Measurements from ENCODE around the gene PROZ.
"Not testable (repeated sequence)": the region's sequence is repeated elsewhere in the genome, so short reads cannot be mapped to it uniquely, and the experiment has no call there.

Gene PROZ

DNA sequence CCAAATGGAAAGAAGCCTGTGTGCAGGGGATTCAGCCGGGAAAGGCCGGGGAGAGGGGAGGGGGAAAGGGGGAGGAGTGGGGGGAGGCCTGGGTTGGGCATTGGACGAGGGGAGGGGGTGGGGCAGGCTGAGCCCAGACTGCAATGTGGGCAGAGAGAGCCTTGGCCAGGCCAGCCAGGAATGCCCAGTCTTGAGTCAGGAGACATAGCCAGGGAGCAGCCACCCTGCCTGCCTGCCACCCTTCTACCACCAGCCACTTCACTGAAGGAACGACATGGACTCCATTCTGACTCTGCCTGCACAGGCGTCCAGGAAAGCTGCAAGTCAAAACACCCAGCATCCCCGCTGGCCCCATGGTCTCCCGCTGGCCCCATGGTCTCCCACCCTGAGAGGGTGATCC, 498 bp downstream of the PROZ start:
- DNase-seq, result no peak

DNA sequence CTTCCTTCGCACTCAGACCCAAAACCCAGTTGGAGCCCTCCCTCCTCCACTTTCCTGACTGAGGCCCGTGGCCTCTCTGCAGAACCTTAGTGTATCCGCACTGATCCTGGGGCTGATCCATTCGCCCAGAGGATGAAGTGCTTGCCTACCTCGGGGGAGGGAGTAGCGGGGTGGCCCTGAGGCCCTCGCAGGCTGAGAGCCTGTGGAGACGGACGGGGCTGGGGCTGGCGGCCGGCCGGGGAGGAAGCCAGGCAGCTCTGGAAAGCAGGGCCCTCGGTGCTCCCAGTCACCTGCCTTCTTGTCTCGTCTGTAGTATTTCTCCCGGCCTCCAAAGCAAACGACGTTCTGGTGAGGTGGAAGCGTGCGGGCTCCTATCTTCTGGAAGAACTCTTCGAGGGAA, 1.3 kb downstream of the PROZ start:
- no peak for DNase-seq

DNA sequence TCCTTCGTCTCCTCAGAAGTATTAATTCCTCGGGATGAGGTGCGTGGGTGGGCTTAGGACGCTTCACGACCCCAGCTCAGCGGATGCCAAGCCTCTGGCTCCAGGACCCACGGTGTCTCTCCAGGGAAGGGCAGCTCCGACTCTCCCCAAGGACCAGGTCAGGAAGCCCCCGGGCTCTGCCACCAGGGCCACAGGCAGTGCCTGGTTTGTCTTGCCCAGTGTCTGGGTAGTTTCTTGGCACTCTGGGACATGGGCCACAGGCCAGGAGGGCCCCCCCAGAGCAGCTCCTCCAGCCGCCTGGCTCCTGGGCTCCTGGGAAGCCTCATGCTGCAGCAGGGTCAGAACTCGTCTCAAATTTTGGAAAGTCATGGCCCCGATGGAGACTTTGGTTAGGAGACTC, 2.5 kb downstream of the PROZ start:
- no peak for DNase-seq

DNA sequence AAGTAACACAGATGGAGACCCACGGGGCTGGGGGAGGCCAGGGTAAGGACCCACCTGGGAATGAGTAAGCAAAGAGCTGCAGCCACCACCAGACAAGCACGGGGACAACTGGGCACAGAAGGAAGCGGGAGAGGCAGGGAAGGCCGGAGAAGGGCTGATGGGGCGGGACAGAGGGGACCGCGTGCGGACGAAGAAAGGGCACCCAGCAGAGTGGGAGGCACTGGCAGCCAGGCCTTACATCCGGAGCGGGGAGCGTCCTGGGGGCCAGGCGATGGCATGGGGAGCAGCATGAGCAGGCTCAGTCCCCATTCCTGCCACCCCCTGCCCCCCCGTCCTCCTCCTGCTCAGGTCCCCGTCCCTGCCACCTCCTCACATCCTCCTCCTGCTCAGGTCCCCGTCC, 3.0 kb downstream of the PROZ start:
- DNase-seq, result no peak

DNA sequence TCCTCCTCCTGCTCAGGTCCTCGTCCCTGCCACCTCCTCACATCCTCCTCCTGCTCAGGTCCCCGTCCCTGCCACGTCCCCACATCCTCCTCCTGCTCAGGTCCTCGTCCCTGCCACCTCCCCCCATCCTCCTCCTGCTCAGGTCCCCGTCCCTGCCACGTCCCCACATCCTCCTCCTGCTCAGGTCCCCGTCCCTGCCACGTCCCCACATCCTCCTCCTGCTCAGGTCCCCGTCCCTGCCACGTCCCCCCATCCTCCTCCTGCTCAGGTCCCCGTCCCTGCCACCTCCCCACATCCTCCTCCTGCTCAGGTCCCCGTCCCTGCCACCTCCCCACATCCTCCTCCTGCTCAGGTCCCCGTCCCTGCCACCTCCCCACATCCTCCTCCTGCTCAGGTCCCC, 3.5 kb downstream of the PROZ start:
- not testable (repeated sequence) for DNase-seq

DNA sequence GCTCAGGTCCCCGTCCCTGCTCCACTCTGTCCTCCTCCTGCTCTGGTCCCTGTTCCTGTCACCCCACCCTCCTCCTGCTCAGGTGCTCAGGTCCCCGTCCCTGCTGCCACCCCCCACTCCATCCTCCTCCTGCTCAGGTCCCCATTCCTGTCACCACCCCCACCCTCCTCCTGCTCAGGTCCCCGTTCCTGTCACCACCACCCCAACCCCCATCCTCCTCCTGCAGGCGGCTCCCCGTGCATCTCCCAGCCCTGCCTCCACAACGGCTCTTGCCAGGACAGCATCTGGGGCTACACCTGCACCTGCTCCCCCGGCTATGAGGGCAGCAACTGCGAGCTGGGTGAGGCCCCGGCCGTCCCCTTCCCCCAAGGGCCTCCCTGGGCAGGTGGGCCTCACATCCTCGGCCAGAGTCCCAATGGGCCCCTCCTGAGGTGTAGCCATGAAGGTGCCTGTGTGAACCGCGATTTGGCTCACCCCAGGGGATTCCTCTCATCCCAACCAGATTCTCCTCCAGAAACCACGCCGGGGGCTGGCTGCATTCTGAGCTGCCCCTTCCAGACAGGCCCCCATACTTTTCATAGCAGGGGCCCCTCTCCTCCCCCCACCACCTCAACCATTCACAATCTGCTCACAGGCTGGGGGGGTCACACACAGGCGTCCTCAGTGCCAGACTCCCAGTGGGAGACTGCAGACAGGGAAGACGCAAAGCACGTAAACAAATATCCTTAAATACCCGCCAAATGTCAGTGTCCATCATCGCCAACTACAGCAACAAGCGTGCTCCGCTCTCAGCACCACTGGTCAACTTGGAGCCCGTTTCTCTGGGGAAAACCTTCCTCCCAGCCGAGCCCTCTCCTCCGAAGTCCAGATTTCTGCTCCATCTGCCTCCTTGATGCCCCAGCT, 4.6 kb downstream of the PROZ start:
- DNase-seq, result no peak

DNA sequence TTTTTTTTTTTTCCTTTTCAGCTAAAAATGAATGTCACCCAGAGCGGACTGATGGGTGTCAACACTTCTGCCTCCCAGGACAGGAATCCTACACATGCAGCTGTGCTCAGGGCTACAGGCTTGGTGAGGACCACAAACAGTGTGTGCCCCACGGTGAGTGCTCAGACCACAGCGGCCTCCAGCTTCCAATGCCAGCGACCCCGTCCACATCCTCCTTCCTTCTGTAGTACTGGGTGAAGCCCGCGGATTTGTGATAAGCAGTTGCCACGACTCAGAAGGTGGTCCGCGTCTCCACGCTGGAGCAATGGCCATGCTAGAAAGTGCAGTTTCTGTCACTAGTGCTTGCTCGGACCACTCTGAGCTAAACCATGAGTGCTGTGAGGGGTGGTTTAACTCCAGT, 6.0 kb downstream of the PROZ start:
- DNase-seq, result no peak

DNA sequence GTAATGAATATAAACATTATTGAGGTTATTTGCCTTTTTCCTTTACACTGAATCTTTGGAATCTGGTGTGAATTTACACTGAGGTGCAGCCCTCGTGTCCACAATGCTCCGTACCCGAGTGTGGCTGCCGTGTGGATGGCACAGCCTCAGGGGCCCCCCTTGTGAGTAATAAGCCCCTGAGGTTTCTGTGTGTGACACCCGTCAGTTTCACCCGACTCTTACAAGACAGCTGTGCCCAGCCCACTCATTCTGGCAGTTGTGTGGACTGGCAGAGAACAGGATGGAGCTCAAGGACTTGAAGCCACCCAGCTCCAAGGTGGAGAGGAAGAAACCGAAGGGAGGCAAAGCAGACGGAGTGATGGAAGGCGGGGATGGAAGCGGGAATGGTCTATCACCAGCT, 7.8 kb downstream of the PROZ start:
- DNase-seq, result no peak

DNA sequence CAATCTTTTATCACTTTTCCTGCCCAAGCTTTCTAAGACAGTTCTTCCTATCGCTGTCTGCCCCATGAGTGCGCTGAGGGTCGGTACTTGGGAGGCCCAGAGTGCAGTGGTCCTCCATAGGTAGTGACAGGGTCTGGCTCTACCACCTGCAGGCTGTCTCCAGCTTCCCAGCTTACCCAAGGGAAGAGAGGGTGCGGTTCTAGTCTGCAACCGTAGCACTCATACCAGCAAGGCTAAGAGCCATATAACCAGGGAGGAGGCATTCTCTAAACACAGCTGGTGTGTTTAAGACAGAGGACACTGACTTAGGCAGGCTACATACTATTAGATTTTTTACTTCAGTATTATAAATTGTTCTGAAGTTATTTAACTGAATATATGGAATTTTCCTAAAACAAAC, 8.2 kb downstream of the PROZ start:
- DNase-seq, result no peak

DNA sequence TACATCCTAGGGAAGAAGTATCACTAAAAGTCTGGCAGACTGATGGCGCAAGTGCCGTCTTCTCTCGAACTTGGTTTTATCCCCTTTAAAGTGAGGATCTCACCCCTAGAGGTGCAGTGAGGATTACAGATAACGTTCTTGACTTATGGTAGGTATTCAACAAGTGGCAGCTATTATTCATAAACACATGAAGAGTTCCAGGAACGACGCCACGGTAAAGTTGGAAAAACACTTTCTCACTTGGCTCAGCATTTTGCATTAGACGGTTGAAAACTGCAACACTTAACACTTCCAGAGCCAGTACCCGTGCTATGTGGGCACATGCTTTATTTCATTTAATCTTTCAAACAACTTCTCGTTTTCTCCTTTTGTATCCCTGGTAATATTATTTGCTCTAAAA, 8.7 kb downstream of the PROZ start:
- no peak for DNase-seq

DNA sequence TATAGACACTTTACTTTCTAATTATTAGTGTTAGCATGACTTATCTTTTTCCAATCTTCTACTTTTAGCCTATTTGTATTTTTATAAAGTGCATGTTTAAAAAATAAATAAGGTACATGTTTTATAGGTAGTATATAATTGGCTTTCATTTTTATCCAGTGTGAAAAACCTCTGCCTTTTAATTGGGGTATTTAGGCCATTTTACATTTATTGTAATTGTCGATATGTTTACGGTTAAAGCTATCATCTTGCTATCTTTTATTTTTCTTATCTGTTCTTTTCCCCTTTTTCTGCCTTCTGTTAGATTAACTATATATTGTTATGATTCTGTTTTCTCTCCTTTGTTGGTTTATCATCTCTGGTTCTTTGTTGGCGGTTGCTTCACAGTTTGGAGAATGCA, 9.1 kb downstream of the PROZ start:
- no peak for DNase-seq

DNA sequence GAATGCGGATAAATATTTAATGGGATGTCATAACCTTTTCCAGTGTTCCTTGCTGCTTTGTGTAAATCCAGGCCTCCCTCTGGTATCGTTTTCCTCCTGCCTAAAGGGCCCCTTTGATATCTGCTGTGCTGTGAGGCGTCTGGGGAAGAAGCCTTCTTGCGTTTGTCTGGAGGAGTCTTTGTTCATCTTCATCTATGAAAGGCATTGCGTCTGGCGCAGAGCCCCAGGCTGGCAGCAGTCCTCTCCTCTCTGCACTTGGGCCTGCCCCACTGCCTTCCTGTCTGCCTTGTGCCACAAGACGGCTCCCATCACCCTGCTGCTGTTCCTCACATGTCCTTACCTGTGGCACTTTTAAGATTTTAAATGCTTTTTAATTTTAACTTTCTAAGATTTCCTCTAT, 9.8 kb downstream of the PROZ start:
- no peak for DNase-seq

DNA sequence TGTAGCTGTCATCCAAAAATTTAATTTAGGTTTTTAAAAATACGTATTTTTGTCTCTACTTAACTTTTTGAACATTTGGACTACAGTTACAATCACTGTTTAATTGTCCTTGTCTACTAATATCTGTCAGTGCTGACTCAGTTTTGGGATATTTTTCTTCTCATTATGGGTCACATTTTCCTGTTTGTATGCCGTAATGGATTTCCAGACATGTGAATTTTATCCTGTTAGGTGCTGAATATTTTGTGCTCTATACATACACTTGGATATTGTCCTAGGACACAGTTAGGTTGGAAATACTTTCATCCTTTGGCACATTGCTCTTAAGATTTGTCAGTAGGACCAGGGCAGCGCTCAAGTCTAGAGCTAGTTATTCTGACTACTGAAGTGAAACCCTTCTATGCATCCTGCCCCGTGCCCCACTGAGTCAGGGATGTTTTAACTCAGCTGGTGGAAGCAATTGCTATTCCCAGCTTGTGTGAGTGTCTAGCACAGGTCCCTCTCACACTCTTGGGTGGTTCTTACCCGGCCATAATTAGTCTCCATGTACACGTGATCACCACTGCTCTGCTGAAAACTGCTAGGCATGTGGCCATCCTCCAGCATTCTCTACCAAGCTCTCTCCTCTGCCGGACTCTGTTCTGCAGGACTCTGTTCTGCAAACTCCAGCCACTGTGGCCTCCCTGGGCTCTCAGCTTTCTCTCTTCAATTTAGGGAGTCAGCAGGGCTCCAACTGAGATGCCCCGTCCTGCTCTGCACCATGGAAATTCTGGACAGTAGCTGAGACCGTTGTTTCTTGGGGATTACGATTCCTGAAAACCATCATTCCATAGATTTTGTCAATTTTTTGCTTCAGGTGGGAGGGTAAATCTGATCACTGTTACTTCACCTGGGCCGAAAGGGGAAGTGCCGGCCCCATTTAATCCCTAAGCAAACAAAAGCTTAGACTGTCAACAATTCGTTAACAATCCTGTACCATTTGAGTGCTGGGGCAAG, 11.1 kb downstream of the PROZ start:
- DNase-seq, result no peak

DNA sequence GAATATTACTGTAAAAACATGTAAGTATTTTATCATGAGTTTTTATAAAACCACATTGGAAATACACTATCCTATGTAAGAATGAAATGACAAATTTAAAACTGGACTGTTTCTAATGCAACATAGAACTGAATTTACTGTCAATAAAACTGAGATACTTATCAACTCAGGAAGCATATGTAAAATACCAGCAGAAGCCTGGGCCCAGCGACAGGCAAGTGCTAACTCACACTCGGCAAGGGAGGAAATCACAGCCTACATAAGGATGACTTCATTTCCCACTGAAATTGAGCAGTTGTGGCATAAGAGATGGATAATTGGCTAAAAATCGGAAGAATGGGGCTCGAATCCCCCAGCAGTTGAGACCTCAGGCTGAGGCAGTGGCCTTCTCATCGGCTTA, 12.1 kb downstream of the PROZ start:
- DNase-seq, result no peak

DNA sequence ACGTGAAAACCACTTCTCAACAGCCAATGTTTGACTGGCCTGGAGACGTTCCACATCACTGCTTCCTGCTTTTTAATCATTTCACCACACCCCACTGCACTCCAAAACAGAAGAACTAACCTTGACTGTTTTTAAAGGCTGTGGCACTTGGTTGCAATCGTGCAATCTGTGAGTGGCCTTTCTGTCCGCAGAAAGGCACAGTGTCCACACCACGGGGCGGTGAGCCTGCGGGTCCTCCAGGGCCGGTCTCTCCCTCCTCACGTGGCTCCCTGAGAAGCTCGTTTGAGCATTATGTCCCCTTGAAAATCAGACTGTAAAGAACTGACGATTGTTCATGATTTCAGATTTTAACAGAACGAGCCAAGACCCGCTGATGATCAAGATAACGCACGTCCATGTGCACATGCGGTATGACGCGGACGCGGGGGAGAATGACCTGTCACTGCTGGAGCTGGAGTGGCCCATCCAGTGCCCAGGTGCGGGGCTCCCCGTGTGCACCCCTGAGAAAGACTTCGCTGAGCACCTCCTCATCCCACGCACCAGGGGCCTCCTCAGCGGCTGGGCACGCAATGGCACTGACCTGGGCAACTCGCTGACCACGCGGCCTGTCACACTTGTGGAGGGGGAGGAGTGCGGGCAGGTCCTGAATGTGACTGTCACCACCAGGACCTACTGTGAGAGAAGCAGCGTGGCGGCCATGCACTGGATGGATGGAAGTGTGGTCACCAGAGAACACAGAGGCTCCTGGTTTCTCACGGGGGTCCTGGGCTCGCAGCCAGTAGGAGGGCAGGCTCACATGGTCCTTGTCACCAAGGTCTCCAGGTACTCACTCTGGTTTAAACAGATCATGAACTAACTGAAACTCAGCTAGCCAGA, 13.0 kb downstream of the PROZ start:
- DNase-seq, result no peak

DNA sequence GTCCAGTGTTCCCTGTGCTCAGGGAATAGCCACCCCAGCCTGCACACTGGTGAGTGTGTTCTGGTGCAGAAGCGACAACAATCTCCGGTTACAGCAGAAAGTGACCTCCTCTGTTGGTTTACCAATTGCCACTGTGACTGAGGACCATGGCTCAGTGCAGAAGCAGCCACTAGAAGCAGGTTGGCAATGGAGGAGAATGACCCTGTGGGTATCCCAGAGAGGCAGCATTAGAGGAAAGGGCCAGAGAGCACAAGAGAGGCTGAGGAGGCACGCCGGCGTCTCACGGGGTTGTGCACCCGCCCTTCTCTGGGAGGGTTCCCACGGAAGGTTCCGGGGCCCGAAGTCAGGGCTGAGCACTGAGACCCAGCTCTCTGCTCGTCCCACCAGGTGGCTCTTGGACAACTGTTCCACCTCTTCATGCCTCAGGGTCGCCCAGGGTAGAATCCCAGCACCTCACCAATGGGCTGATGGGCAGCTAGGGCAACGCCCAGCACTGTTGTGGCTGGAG, 14.0 kb downstream of the PROZ start:
- no peak for DNase-seq

DNA sequence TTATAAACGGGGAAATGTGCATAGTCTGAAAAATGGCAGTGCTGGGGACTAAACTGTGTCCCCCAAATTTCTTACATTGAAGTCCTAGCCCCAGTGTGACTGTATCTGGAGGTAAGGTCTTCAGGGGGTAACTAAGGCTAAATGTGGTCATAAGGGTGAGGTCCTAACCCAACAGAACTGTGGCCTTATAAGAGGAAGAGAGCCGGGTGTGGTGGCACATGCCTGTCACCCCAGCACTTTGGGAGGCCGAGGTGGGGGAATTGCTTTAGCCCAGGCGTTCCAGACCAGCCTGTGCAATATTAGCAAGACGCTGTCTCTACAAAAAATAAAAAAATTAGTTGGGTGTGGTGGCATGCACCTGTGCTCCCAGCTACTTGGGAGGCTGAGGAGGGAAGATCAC, 17.8 kb downstream of the PROZ start:
- DNase-seq, result peak; percentile 21 to 83

DNA sequence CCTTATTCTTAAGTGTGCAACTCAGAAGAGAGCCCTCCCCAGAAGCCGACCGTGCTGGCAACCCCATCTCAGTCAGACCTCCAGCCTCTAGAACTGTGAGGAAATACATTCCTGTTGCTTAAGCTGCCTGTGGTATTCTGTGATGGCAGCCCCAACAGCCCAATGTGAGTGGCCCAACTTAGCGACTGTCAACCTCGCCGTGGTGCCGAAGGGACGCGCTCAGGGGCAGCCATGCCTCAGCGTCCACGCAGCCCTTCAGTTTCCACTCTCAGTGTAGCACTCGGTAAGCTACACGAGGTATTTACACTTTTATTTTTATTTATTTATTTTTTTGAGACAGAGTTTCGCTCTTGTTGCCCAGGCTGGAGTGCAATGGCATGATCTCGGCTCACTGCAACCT, 18.4 kb downstream of the PROZ start:
- no peak for DNase-seq

DNA sequence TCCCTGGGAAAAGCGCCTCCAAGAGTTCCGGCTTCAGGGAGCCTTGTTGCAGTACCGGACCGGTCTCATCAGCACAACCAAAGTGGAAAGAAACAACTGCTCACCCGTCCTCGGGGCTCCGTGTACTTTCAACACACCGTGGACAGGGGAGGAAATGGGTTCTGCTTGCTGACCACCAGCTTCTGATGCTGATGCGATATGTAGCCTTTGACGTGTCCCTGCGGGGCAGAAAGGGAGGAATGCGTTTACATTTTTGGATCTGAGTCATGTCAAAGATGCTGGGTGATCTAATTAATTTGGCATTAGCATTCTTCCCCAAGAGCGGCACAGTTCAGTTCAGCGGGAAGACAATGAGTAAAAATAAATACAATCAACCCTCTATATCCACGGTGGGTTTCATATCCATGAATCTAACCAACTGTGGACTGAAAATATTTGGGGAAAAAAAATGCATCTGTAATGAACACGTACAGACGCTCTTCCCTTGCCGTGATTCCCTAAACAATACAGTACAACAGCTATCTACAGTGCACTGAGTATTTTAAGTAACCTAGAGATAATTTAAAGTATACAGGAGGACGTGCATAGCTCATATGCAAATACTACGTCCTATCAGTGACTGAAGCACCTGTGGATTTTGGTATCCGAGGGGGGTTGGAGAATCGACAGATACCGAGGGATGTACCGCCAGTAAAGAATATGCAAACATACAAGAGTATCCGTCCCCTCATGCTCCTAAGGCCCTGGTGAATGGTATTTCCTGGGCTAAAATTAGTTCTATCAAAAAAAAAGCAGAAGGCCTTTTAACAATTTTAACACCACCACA, 19.8 kb downstream of the PROZ start:
- DNase-seq, result no peak

DNA sequence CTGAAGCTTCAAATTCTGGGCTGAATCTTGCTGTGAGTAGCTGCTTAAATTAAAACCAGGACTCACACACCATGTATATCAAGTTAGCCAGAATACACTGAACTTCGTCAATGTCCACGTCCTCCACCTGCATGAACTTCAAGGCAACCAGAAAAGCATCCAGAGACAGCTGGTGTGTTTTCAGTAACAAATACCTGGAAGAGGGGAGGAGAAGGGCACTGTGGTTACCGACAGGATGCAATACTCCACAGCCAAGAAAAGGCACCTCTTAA, 20.4 kb downstream of the PROZ start:
- DNase-seq, result no peak

DNA sequence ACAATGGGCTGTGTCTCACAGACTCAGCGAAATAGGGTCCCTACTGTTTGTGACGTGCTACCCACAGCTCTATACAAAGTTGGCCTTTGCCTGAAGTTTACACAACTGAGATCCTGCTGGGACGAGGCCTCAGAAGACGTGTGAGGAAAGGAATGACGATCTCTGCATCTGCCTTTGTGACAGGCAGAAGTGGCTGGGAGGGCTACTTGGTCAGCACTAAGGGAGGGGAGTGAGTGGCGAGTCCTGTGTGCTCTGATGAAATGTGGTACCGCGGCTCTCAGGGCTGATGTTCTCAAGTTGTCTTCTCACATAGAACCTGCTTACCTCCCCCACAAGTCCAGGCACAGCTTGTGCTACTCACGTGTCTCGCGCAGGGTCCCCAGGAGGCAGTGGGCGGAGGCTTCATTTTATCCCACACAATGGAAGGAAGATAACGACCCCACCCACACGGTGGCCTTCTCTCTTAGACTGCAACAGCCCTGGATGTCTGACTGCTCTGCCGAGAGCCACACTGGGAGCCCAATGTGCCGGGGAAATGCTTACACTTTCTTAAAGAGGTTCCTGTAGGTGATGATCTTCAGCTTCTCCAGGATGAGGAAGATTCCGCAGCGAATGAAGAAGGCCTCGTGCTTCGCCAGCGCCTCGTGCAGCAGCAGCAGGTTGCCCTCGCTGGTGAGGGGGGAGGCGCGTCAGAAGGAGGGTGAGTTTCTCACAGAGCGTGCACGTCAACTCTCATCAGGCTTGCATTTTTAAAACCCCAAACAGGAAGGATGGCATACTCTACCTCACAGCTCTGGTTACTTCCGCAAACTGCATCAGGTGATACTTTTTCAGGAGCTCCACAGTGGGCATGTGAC, 21.2 kb downstream of the PROZ start:
- DNase-seq, result peak in 1 of 2 experiments; percentile 37
